Lung (tissue), 12 donors: Measurements from ENCODE around the gene GRIK3. TPM values are rescaled to one million over a fixed set of nuclear protein-coding genes. Genes with fewer than 3 reads are reported as not detected.

Experiments used
- ATAC-seq: fragments of 200-7000 bp; cut with Tn5 transposase; one replicate; pipeline ENCODE4 v1.9.1; 2020; ENCODE audit warnings: moderate number of reproducible peaks; ENCODE audit not compliant: insufficient read depth, low FRiP score
- DNase-seq, 3 donors: peaks; one replicate each; pipeline ENCODE4 v3.0.0-alpha.2; 2013 to 2017
- H3K27ac ChIP-seq, 2 donors: one replicate each; pipeline ENCODE4 v1.5.1; 2013; ENCODE audit warnings: mild to moderate bottlenecking in 2 of 2, moderate library complexity in 2 of 2, control low read depth in 1 of 2, inconsistent platforms in 1 of 2, low read depth in 1 of 2, low read length in 1 of 2
- H3K27me3 ChIP-seq, 3 donors: one replicate each; pipeline ENCODE4 v1.5.1; 2013; ENCODE audit warnings: low read length in 2 of 3; ENCODE audit not compliant: control insufficient read depth in 3 of 3, insufficient read depth in 3 of 3
- H3K36me3 ChIP-seq, 4 donors: one replicate each; pipeline ENCODE4 v1.5.1; 2013; ENCODE audit warnings: low read length in 4 of 4, mild to moderate bottlenecking in 1 of 4, moderate library complexity in 1 of 4; ENCODE audit not compliant: control insufficient read depth in 4 of 4, insufficient read depth in 4 of 4
- H3K4me1 ChIP-seq, 5 donors: one replicate each; pipeline ENCODE4 v1.5.1; 2013; ENCODE audit warnings: low read length in 5 of 5, mild to moderate bottlenecking in 2 of 5, moderate library complexity in 1 of 5; ENCODE audit not compliant: control insufficient read depth in 5 of 5, insufficient read depth in 5 of 5
- H3K4me3 ChIP-seq: one replicate; pipeline ENCODE4 v1.5.1; 2013; ENCODE audit warnings: mild to moderate bottlenecking, control low read depth, moderate library complexity
- H3K9ac ChIP-seq, 2 donors: one replicate each; pipeline ENCODE4 v1.5.1; 2013; ENCODE audit warnings: low read length in 2 of 2, control low read depth in 1 of 2; ENCODE audit not compliant: insufficient read depth in 1 of 2
- H3K9me3 ChIP-seq, 4 donors: one replicate each; pipeline ENCODE4 v1.5.1; 2013; ENCODE audit warnings: low read length in 3 of 4, mild to moderate bottlenecking in 1 of 4, moderate library complexity in 1 of 4; ENCODE audit not compliant: control insufficient read depth in 4 of 4, insufficient read depth in 3 of 4
- WGBS, 2 donors: extraction: QIAGEN DNeasy Blood & Tissue Kit; methylation state at CpG; one replicate each; pipeline ENCODE4 v1.1.7; 2013; 5-methylcytosine and 5-hydroxymethylcytosine counted together
- polyA plus RNA-seq, 2 donors: library from polyadenylated mRNA; stranded (reverse); fragments of 200-250 nt; gene quantifications; one replicate each; pipeline ENCODE4 v1.2.1, GENCODE V29; 2013
- total RNA-seq, 2 donors: library from RNA; depleted of rRNA in 1 of 2; stranded (reverse); fragments of >200 nt in 1 of 2; gene quantifications; one replicate each; pipeline ENCODE4 v1.2.1, GENCODE V29; 2014 to 2021
- TF ChIP-seq, protein P1 (sequence below): IDR thresholded peaks from 2 replicates; pipeline ENCODE4 v1.5.1; 2012; ENCODE audit warnings: mild to moderate bottlenecking; ENCODE audit errors: control extremely low read depth, extremely low read depth
- donor health status: control.
- donor health status: control.
- donor health status: Bipolar disorder and iron deficiency.
- donor health status: healthy.
- donor health status: DM: yes; HTN: yes; CAD: no.

Gene GRIK3
- total and polyA plus RNA-seq, 4 donors: 0.01 to 0.40 (median 0.07) TPM

DNA sequence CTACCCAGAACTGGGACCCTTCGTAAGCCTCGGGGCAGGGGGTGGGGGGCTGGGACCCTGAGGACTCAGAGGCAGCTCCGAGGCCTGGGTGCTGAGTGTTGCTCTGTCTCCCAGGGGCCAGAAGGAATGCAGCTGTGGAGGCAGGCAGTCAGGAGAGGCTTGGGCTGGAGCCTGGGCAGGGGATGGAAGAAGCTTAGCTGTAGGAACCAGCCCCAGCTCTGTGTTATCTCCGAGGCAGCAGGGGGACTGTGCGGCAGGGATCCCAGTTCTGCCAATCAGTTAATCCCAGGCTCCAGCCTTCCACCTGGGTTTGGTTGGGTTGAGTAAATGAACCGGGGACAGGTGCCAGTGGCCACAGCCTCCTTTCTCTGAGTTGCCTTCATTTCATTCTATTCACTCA is 8.2 kb upstream of the GRIK3 start:
- ATAC-seq: no peak
- WGBS, 2 donors: 43 to 62% methylated on average over 6 of the region's 6 CpGs
- peaks cover 0 to 68% (median 34%) of the 10 kb centered on the region in 3 donors for H3K27me3 ChIP-seq
- H3K27ac ChIP-seq: no peak overlapping the region
- H3K9me3 ChIP-seq: no peaks in the 10 kb centered on the region
- TF ChIP-seq, protein P1, sequence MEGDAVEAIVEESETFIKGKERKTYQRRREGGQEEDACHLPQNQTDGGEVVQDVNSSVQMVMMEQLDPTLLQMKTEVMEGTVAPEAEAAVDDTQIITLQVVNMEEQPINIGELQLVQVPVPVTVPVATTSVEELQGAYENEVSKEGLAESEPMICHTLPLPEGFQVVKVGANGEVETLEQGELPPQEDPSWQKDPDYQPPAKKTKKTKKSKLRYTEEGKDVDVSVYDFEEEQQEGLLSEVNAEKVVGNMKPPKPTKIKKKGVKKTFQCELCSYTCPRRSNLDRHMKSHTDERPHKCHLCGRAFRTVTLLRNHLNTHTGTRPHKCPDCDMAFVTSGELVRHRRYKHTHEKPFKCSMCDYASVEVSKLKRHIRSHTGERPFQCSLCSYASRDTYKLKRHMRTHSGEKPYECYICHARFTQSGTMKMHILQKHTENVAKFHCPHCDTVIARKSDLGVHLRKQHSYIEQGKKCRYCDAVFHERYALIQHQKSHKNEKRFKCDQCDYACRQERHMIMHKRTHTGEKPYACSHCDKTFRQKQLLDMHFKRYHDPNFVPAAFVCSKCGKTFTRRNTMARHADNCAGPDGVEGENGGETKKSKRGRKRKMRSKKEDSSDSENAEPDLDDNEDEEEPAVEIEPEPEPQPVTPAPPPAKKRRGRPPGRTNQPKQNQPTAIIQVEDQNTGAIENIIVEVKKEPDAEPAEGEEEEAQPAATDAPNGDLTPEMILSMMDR: no peak
- H3K9ac ChIP-seq: no peak overlapping the region
- H3K4me1 ChIP-seq: no peaks in the 10 kb centered on the region
- no peak overlapping the region for H3K4me3 ChIP-seq
- H3K36me3 ChIP-seq: no peaks in the 10 kb centered on the region
- no peak for DNase-seq

GRCh38 chr1:37041483-37041882 is 7.2 kb upstream of the GRIK3 start:
- H3K4me1 ChIP-seq: peaks cover 0 to 5% (median 0%) of the 10 kb centered on the region in 5 donors
- no peaks in the 10 kb centered on the region for H3K9me3 ChIP-seq
- no peak overlapping the region for H3K27ac ChIP-seq
- peaks cover 0 to 77% (median 42%) of the 10 kb centered on the region in 3 donors for H3K27me3 ChIP-seq
- no peak overlapping the region for H3K9ac ChIP-seq
- H3K36me3 ChIP-seq: no peaks in the 10 kb centered on the region
- ATAC-seq (no peak), DNase-seq (no peak)
- H3K4me3 ChIP-seq: no peak overlapping the region
- TF ChIP-seq, protein P1: no peak
- whole genome bisulfite sequencing, 2 donors: 58 to 63% methylated on average over 2 of the region's 2 CpGs

DNA sequence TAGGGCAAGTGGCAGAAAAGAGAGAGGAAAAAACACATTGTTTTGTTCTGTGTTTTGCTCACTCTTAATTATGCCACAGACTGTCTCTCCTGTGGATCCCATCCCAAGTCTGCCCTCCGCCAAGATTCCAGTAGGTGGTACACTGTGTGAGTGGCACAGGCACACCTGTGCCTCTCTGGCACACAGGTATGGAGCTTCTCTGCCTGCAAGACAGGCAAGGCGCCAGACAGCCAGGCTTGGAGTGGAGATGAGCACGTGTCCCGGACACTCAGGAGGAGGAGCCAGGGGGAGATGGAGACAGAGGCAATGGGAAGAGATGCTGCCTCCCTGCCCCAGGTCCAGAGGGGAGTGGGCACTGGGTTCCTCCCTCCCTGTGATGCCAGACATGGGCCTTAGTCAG is 6.5 kb upstream of the GRIK3 start:
- 33 to 49% methylated on average over 4 of the region's 4 CpGs for WGBS, 2 donors
- no peak for DNase-seq
- peaks cover 0 to 79% (median 49%) of the 10 kb centered on the region in 3 donors for H3K27me3 ChIP-seq

More for the DNA sequence above, 6.5 kb upstream of the GRIK3 start:
- Histone ChIP-seq H3K9ac (no peak overlapping the region), H3K4me1 (peaks cover 0 to 12% (median 4%) of the 10 kb centered on the region in 5 donors), H3K27ac (no peak overlapping the region), H3K9me3 (no peaks in the 10 kb centered on the region), H3K4me3 (no peak overlapping the region), H3K36me3 (no peaks in the 10 kb centered on the region)
- TF ChIP-seq, protein P1: no peak
- no peak for ATAC-seq
